ENCODE data around the gene FAM53B.

GRCh38 chr10:124696446-124697392 is 47.5 kb downstream of the FAM53B start:
- TF ChIP-seq POLR2A (IDR thresholded peaks at IDR 0.05; ENCODE audit: low read length) (no peak), GATA1 (IDR thresholded peaks at IDR 0.05; ENCODE audit: low read depth, low read length) (no peak)

Data from erythroblast (primary cell).